Measurements from ENCODE around the gene IL17REL.
"Not testable (repeated sequence)": the region's sequence is repeated elsewhere in the genome, so short reads cannot be mapped to it uniquely, and the experiment has no call there.

Gene IL17REL

GRCh38 chr22:49983148-49984042 is 29.2 kb downstream of the IL17REL start:
- DNase-seq: no peak

- not testable (repeated sequence) for DNase-seq
Observed at GRCh38 chr22:49981799-49982198, 30.8 kb downstream of the IL17REL start.

- no peak for DNase-seq
Observed at GRCh38 chr22:49979587-49980264, 32.8 kb downstream of the IL17REL start.

GRCh38 chr22:49977578-49977977 is 35.0 kb downstream of the IL17REL start:
- no peak for DNase-seq

- no peak for DNase-seq
Observed at GRCh38 chr22:49976439-49977175, 36.0 kb downstream of the IL17REL start.

GRCh38 chr22:49975543-49976389 is 36.8 kb downstream of the IL17REL start:
- DNase-seq: no peak

- DNase-seq: no peak
Observed at GRCh38 chr22:49973018-49973961, 39.3 kb downstream of the IL17REL start.

GRCh38 chr22:49972163-49973017 is 40.2 kb downstream of the IL17REL start:
- DNase-seq: no peak

GRCh38 chr22:49971232-49972162 is 41.1 kb downstream of the IL17REL start:
- DNase-seq: no peak

- no peak for DNase-seq
Observed at GRCh38 chr22:49970528-49971231, 41.9 kb downstream of the IL17REL start.

- no peak for DNase-seq
Observed at GRCh38 chr22:49969751-49970527, 42.6 kb downstream of the IL17REL start.

GRCh38 chr22:49968831-49969661 is 43.5 kb downstream of the IL17REL start:
- DNase-seq: no peak

GRCh38 chr22:49968313-49968830 is 44.2 kb downstream of the IL17REL start:
- DNase-seq: no peak

- DNase-seq: no peak
Observed at GRCh38 chr22:49967706-49968208, 44.8 kb downstream of the IL17REL start.

- DNase-seq: no peak
Observed at GRCh38 chr22:49966774-49967705, 45.5 kb downstream of the IL17REL start.
